Measurements from ENCODE around the gene DPPA3.
"Not testable (repeated sequence)": the region's sequence is repeated elsewhere in the genome, so short reads cannot be mapped to it uniquely, and the experiment has no call there.

The DPPA3 gene

GRCh38 chr12:7731486-7731885, 20.3 kb downstream of the DPPA3 start:
- no peak for DNase-seq

DNA sequence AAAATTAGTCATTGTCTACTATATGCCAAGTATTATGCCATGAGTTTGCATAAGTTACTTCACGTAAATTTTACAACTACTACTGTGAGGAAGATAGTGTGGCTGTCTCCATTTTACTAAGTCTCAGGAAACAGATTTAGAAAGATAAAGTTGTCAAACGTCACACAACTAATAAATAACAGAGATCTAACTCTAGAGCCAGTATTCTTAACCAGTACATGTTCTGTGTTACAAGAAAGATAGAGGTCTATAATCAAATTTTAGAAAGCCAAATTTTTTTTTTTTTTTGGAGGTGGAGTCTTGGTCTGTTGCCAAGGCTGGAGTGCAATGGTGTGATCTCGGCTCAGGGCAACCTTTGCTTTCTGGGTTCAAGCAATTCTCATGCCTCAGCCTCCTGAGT, 21.8 kb downstream of the DPPA3 start:
- no peak for DNase-seq

DNA sequence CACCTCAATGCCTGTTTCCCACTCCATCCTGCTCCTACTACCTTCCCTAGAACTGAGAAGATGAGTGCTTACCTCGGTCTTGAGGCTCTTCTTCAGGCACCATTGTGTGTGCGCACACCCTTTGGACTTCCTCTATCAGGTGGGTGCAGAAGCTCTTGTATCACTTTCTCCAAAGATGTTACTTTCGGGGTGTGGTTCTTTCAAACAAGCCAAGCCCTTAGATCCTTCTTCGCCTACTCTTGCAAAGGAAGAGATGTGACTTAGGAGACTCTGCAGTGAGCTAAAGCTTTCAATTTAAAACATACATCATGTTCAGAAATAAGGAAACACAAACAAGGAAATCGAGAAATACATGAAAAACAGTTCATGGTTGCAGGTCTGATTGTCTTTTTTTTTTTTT, 36.0 kb downstream of the DPPA3 start, which contains the start of gene CLEC4C:
CLEC4C (minus strand) TSS at position 130 of the 400 bp plus-strand sequence; CDS start at position 103, 27 bp downstream.
- DNase-seq = no peak

GRCh38 chr12:7748852-7749251, 37.6 kb downstream of the DPPA3 start:
- no peak for DNase-seq

DNA sequence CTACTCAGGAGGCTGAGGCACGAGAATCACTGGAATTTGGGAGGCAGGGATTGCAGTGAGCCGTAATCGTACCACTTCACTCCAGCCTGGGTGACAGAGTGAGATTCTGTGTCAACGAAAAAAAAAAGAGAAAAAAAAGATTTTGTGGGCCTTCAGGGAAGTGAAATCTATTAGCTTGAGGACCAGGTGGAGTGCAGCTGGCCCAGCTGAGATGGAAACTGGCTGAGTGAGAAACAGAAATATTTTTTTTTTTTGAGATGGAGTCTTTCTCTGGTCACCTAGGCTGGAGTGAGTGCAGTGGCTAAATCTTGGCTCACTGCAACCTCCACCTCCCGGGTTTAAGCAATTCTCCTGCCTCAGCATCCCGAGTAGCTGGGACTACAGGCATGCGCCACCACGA, 38.2 kb downstream of the DPPA3 start:
- DNase-seq = no peak

DNA sequence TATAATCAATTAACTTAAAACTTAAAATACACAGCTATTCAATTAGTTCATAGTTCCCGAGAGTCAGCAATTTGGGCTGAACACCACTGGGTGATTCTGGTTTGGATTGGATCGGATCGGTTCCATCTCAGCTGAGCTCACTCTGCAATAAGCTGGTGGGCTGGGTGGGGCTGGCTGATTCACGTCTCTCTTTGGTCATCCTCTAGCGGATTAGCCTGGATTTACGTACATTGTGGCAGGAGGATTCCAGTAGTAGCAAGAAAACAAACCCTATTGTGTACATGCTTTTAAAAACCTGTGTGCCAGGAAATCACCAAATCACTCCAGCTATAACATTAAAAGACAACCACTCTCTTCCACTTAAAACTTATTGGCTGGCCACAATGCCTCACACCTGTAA, 39.1 kb downstream of the DPPA3 start:
- DNase-seq = no peak

DNA sequence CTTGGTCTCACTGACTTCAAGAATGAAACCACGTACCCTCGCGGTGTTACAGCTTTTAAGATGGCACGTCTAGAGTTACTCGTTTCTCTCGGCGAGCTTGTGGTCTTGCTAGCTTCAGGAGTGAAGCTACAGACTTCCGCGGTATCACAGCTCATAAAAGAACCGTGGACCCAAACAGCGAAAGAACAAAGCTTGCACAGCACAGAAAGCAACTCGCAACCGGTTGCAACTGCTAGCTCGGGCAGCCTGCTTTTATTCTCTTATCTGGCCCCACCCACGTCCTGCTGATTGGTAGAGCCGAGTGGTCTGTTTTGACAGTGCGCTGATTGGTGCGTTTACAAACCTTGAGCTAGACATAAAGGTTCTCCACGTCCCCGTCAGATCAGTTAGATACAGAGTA, 40.2 kb downstream of the DPPA3 start:
- DNase-seq = no peak

DNA sequence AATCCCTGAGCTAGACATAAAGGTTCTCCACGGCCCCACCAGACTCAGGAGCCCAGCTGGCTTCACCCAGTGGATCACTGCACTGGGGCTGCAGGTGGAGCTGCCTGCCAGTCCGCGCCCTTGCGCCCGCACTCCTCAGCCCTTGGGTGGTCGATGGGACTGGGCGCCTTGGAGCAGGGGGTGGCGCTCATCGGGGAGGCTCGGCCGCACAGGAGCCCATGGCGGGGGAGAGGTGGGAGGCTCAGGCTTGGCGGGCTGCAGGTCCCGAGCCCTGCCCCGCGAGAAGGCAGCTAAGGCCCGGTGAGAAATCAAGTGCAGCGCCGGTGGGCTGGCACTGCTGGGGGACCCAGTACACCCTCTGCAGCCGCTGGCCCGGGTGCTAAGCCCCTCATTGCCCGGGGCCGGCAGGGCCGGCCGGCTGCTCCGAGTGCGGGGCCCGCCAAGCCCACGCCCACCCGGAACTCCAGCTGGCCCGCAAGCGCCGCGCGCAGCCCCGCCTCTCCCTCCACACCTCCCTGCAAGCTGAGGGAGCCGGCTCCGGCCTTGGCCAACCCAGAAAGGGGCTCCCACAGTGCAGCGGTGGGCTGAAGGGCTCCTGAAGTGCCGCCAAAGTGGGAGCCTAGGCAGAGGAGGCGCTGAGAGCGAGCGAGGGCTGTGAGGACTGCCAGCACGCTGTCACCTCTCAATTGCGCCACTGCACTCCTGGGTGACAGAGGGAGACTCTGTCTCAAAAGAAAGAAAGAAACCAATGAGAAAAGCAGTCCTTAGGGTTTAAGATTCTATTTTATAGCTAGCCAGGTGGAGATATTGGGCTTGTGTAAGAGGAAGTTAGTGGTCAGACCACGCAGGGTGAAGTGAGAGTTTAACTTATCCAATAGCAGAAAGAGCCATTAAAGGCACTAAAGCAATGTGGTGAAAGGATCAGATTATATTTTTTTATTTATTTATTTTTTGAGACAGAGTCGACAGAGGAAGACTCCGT, 41.0 kb downstream of the DPPA3 start:
- DNase-seq = not testable (repeated sequence)

- DNase-seq = not testable (repeated sequence)
These were observed 44.4 kb downstream of the DPPA3 start for GRCh38 chr12:7755668-7756067.

- DNase-seq = no peak
These were observed 45.8 kb downstream of the DPPA3 start for GRCh38 chr12:7756993-7757392.

- no peak for DNase-seq
These were observed 47.5 kb downstream of the DPPA3 start for GRCh38 chr12:7758766-7759140.
